Sciatic nerve (tissue), 2 donors: ENCODE measurements around the gene FBXO36. TPM values are rescaled to one million over a fixed set of nuclear protein-coding genes. Genes with fewer than 3 reads are reported as not detected.

Source experiments
- ATAC-seq: fragments of 200-7000 bp; cut with Tn5 transposase; one replicate; pipeline ENCODE4 v1.9.1; 2020; ENCODE audit warnings: mild to moderate bottlenecking, moderate library complexity
- DNase-seq: peaks from one replicate; pipeline ENCODE4 v3.0.0-alpha.2; 2020; ENCODE audit warnings: low spot score
- intact Hi-C: fragments of 100-400 bp; cut with DNase I; formaldehyde crosslinking; loops from one replicate; pipeline ENCODE4 v1.14.2; 2022
- total RNA-seq: library from RNA; stranded (reverse); fragmentation: NEBNext Ultra II Directional; extraction: Animal tissue kit (Norgen Biotek cat#: 25700); gene quantifications from one replicate; pipeline ENCODE4 v1.2.1, GENCODE V29; 2021
- donor health status: DM: no; HTN: no; CAD: no.
- donor health status: DM: no; HTN: no; CAD: no.

FBXO36 gene
- total RNA-seq, 1 donor from 2014 or later = 3.2 TPM

GRCh38 chr2:230018153-230018552 is 95.8 kb downstream of the FBXO36 start:
- DNase-seq = no peak
- intact Hi-C loops = no loop called here
- ATAC-seq = no peak

DNA sequence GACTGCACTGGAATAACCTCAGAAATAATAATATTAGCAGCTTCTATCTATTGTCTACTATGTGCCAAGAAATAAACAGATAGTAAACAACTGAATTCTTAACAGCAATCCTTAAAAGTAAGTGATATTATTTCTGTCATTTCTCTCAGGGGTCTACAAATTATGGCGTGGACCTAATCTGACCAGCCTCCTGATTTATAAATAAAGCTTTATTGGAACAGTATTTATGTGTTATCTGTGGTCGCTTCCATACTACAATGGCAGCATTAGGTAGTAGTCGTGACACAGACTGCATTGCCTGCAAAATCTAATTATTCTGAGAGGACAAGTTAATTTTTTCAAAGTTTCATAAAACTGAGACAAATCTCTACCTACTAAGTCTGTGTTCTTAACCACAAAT is 97.4 kb downstream of the FBXO36 start:
- DNase-seq = no peak
- intact Hi-C loops = no loop called here
- no peak for ATAC-seq

DNA sequence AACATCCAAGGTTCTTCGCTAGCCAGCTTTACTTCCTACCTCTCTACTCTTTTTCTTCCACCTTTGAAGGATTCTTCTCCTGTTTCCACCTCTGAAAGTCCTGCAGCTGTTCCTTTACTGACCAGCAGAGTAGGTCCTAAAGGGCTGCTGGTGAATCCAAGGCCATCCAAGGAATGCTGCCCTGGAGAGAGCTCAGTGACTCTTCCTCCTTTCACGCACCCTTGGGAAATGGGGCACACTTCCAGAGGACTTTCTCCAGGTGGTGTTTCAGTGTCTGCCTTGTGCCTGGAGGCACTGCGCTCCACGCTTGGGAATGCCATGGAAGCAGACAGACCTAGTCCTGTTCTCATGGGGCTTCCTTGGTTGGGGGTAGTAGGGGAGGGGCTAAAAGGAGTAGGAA is 101.0 kb downstream of the FBXO36 start:
- DNase-seq (no peak), ATAC-seq (no peak)
- intact Hi-C loops = no loop called here

- intact Hi-C loops = no loop called here
- DNase-seq (no peak), ATAC-seq (no peak)
These were observed 119.9 kb downstream of the FBXO36 start for GRCh38 chr2:230042195-230042594.

GRCh38 chr2:230043025-230043424 is 120.7 kb downstream of the FBXO36 start:
- DNase-seq = no peak
- intact Hi-C loops = no loop called here
- no peak for ATAC-seq

- intact Hi-C loops = no loop called here
- DNase-seq = no peak
- ATAC-seq = no peak
These were observed 121.2 kb downstream of the FBXO36 start for GRCh38 chr2:230043461-230043860.

DNA sequence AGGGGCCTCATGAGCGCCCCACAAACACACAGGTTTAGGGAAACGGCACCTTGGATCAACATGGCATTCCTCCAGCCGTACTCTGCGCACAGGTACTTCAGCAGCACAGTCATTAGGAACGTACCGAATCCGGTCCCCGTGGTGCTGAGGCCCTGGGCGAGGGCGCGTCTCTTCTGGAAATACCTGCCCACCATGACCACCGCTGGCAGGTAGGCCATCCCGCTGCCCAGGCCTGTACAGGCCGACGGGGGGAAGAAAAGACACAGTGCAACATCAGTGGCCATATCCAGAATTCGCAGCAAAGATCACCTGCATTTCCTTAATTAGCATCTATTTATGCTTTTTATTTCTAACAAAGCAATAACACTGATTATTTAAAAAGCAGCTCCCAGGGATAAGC is 124.2 kb downstream of the FBXO36 start:
- no peak for ATAC-seq
- intact Hi-C loops = no loop called here
- DNase-seq = no peak

- intact Hi-C loops = no loop called here
- ATAC-seq (no peak), DNase-seq (no peak)
These were observed 125.8 kb downstream of the FBXO36 start for GRCh38 chr2:230048010-230048671.

DNA sequence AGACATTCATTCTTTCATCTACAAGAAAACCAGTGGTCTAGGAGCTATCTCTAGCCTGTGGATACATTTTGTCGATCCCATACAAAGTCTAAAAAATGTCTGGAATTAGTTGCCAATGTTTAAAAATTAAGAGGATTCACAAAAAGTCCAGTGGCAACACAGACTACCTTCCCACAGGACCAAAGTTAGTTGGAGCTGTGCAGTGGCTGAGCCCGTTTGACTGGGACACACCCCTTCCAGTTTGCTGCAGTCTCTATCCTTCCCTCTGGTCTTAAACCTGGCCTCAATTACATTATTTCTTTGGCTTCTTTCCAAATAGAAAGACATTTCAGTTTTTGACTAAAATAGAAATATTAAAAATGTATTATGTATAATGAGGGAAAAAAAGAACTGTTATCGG is 127.8 kb downstream of the FBXO36 start:
- no peak for ATAC-seq

GRCh38 chr2:230052299-230052698 is 130.0 kb downstream of the FBXO36 start:
- DNase-seq (no peak), ATAC-seq (no peak)
- intact Hi-C loops = no loop called here

More for the DNA sequence above, 127.8 kb downstream of the FBXO36 start:
- intact Hi-C loops = no loop called here
- no peak for DNase-seq

GRCh38 chr2:230053753-230054478 is 131.6 kb downstream of the FBXO36 start:
- ATAC-seq = no peak
- intact Hi-C loops = no loop called here
- no peak for DNase-seq

DNA sequence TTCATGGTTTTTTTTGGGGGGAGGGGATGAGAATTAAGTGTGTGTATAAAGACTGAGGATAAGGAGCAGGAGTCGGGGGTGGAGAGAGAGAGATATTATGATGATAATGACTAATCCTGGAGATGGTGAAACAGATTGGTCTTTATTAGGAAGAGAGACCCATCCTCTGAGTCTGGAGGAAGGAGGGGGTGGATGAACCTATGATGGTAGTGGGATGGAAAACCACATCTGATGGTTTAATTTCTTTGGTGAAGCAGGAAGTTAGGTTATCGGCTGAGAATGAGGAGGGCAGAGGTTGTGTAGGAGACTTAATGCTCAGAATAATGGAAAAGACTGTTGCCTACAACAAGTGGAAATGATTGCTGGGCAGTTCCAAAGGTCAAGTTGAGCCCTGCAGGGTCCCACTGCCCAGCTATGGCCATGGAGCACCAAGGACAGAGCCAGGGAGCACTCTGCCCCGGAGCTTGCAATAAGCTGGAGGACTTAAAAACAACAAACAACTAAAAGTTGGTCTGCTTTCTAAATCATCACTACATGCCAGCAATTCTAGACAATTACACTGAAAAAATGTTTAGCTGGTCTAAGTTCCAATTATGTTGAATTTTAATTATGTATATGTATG is 138.5 kb downstream of the FBXO36 start:
- ATAC-seq = no peak
- intact Hi-C loops = loop anchor here (10.0 kb wide), 1 partner anchor 226 kb away; no protein-coding TSS in a partner anchor
- no peak for DNase-seq

Other genes with a start within 250 kb of the FBXO36 start
- 0.71 TPM for gene DNER, start 207.9 kb upstream of the FBXO36 start, total RNA-seq
- 235 TPM for gene TRIP12, start 494 bp upstream of the FBXO36 start, total RNA-seq
- 7.4 TPM for gene SLC16A14, start 146.4 kb downstream of the FBXO36 start, total RNA-seq